A172 (cell line): Measurements from ENCODE around the gene EEFSEC. TPM values are rescaled to one million over a fixed set of nuclear protein-coding genes. Genes with fewer than 3 reads are reported as not detected.

Experiments
- DNase-seq: peaks from one replicate; pipeline ENCODE4 v3.0.0-alpha.2; 2015; ENCODE audit warnings: low spot score
- total RNA-seq: library from RNA; depleted of rRNA; stranded (reverse); fragments of >200 nt; shearing (Covaris generic); gene quantifications from 2 replicates; pipeline ENCODE4 v1.2.3, GENCODE V29; 2014

The EEFSEC gene
- total RNA-seq, 1 experiment from 2014 or later: 3.5 TPM

DNA sequence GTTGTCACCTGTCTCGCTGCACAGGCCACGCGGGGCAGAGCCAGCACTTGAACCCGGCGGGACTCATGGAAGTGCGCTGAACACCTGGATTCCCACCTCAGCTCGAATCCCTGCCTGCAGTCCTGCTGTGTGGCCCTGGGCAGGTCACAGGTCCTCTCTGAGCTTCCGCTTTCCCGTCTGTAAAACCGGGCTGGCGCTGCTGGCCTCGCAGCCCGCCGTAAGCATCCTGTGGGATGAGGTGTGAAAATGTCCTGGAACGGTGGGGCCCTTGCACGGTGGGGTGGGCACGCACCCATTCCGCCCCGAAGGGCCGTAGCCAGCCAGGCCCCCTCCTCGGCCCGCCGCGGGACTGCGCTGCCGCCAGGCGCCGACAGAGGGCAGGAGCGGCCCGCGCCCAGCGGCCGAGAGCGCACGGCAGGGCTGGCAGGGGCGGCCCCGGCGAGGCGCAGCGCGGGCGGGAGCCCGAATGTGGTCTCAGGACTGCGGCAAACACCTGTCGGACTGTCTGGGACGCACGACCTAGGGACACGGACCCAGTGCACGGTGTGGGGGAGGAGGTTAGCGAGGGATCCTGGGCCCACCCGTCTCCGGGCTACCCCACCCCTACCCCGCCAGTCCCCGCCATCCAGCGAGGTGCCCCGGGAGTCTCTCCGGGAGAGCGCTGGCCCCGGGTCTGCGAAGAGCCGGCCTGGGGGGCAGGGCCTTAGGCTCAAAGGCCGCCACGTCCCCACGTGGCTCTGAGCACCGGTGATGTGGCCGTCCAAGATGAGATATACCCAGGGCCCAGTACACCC is 273.0 kb downstream of the EEFSEC start:
- DNase-seq: no peak

DNA sequence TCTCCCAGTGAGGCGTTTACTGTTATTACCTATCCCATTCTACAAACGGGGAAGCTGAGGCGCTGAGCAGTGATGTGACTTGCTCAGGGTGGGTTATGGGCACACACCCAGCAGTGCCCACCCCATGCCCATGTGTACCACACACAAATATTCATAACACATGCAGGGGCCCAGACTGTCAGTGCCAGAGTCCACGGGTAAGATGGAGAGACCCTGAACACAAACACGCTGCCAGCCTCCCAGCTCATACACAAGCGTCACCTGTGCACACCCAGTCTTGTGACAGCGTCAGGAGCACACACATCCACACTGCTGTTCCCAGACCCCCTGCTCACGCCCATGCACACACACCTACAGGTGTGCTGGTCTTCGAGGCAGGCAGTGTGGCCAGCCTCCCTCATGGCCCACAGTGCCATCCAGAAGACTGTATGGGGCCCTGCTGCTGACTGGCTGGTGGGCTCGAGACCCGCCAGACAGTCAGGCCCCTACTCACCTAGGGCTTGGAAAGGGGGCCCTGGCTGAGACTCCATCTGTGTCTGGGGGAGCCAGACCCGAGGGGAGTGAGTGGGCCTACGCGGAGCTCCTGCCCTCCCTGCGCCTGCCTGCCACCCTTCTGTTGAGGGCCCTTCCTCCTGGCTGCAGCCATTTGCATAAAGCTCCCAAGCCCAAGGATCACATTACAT is 274.0 kb downstream of the EEFSEC start:
- no peak for DNase-seq

DNA sequence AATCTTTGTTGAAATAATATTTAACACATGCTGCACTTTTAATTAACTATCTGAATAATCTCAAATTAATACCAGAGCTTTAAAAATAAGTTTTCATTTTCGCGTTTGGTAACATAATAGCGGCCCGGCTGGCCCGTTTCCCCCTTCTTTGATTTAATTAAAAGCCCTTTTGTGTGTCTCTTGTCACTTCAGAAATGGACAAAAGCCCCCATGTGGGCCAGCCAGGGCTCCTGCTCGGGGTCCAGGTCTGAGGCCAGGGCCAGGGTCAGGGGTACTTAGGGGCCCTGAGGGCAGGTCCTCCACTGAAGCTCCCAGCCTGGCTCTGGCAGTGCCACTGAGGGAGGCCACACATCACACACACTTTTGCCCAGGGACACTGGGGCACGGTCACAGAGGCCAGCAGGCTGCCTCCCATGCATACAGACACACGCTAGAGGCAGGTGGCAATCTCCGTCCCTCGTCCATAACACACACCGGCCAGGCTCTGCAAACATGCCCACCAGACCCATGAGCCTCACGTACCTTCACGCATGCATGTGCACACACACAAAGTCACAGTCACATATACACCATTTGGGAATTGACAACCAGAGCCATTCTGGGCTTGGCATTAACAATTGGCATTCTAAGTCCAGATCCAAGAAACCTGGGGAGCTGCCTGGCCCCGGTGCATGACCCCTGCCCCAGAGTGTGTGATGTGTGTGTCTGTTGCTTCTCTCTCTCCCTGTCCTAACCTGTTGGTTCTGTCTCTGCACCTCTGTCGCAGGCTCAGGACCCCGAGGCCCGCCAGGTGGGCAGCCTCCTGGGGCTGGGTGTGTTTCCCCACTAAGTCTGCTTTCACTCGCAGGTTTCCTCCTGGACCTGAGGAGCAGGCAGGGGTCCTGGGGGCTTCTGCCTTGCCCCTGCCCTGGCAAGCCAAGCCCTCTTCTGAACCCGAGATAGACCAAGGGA is 274.9 kb downstream of the EEFSEC start:
- DNase-seq: no peak

DNA sequence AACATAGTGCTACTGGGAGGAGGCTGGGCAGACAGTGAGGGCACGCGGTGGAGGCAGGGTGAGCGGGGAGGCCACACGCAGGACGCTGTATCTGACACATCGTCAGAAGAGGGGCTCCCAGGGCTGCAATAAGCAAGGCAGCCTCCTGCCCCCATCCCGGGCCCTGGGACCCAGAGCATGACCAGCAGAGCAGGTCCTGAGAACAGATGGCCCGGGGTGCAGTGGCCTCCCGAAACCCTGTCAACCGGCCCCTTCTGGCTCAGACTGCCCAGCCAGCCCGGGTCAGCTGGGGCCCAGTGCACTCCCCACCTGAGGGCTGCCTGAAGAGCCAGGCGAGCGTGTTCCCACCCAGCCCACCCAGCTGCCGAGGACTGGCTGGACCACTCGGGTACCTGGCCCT is 276.0 kb downstream of the EEFSEC start:
- DNase-seq: no peak

DNA sequence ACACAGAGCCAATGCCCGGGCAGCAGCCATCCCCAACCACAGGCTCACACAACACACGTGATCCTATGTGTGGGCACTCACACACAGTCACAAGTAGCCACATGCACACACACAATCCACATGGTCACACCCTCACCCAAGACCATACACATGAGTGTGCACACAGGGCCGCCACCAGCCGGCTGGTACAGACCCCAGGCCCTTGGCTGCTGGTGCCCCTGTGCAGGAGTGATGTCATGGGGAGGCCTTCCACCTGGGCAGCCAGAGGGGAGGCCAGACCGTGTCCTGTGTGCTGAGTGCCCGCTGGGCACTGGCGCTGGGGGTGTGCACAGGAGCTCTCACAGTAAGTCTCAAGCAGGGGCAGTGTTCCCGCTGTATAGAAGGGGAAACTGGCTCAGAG is 276.5 kb downstream of the EEFSEC start:
- DNase-seq: no peak

DNA sequence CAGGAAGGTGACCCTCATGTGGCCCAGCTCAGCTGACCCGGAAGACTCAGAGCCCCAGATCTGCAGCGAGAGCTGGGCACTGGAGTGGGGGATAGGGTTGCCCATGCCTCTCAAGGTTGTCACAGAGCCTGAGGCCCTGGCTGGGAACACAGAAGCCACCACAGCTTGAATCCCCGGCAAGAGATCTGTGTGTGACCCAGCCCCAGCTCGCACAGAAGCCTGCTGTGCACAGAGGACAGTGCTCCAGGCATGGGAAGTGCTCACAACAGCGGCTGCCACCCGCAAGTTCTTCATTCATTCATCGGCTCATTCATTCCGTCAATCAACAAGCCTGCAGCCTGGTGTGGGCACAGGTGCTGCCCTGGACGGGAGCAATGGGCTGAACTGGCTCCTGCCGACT is 277.0 kb downstream of the EEFSEC start:
- no peak for DNase-seq

DNA sequence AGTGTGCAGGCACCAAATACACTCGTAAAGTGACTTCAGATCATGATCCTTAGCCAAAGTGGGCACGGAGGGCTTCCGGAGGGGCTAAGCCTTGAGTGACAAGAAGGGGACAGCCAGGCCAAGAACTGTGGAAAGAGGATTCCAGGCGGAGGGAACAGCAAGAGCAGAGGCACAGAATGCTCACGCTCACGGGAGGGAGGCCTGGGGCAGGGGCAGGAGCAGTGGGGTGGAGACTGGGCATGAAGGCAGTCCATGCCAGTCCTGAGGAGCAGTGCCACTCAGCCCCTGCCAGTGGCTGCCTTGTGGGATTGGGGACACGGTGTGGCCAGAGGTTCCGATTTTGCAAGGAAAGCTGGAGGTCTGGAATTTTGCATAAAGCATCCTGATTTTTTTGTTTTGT is 277.4 kb downstream of the EEFSEC start:
- DNase-seq: no peak

DNA sequence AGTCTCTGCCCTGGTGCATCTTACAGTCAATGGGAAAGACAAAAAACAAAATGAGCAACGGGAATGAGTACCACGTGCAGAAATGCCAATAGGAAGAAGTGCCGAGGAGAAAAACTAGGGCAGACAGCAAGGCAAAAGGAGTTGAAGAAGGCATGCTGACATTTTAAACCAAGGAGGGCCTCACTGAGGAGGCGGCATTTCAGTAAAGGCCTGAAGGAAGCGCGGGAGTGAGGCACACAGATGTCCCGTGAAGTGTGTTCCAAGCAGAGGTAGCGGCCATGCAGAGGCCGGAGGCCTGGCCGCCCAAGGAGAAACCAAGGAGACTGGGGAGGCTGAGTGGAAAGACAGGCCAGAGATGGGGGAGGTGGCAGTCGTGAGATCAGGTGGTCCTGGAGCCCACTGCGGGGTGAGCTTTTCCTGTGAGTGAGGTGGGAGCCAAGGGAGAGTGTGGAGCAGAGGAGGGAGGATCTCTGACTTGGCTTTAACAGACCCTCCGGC is 278.6 kb downstream of the EEFSEC start:
- no peak for DNase-seq

DNA sequence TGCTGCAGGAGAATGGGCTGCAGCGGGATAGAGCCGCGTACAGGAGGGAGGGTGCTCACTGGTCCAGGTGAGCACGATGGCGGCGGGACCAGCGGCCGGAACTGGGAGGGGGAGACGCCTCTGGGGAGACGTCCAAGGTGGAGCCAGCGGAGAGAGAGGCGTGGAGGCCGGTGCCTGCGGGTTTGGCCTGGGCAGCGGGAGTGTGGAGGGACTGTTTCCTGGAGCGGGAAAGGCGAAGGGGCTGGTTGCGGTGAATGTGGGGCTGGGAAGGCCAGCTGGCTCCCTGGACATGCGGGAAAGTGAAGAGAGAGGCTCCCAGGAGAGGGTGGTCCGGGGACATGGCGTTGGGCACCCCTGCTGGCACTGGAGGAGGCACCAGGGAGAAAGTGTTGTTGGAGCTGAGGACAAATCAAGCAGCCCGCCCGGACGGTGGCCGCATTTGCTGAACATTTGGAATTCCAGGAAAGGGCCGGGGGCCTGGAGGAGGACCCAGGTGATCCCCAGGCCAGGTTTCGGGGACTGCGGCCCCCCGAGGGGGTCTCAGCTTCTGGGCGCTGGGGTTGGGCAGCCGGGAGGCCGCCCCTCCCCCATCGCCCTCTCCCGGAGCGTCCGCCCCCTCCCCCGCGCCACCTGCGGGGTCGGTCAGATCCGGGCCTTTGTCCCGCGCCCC is 279.2 kb downstream of the EEFSEC start:
- no peak for DNase-seq

DNA sequence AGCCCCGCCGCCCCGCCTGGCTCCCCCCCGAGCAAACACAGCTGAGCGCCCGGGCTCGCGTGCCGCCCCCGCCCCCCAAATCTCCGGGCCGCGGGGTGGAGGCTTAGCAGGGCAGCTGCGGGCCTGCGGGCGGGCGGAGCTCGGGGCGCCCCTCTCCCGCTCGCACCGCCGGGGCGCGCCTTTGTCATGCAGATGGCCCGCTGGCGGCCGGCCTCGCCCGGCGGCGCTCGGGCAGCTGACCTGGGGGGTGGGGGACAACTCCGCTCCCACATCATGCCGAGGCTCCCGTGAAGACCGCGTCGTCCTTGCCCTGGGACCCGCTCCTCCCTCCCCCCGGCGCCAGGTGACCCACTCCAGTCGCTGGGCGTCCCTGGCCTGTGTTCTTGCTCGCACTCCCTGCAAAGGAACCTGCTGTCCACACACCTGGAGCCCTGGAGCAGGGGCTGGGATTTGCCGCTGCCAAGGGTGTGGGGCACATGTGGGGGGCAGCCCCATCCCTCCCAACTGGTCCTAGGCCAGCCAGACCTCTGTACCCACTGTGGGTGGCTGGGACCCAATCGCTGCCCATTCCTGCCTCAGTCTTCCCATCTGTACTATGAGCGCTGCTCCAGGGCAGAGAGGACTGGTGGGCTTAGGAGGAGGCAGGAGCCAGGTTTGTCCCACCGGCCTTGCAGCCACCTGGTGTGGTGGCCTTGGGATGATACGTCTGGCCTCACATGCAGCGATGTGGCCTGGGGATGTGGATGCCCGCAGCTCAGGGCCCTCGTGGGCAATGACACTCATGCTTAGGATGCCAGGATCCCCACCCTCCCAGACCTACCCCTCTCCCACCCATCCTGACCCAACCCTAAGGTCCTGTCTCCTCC is 279.9 kb downstream of the EEFSEC start:
- no peak for DNase-seq

DNA sequence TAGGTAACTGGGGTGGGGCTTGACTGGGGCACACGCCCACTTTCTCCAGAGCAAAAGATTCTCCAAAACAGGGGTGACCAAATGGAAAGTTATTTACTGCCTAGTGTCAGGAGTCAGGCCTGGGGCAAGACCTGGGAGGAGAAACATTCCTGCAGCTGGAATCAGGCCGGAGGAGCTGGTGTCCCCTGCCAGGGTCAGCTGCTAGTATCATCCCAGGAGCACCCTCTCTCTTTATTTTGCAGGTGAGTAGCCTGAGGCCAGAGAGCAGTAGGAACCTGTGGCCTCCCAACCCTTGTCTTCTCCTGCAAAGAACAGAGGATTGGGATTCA is 280.5 kb downstream of the EEFSEC start:
- DNase-seq: no peak

DNA sequence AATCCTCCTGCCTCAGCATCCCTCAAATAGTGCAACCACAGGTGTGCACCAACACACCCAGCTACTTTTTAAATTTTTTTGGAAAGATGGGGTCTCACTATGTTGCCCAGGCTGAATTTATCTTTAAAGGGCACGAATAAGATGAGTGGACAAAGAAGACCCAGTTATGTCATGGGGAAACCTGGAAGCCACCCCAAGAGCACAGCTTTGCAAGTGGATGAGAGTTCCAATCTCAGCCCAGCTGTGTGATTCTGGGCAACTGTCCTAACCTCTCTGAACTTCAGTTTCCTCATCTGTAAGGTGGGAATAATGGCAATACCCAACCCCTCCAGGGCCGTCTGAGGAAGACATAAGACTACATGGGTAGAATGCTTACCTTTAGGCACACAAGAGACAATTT is 281.2 kb downstream of the EEFSEC start:
- no peak for DNase-seq

DNA sequence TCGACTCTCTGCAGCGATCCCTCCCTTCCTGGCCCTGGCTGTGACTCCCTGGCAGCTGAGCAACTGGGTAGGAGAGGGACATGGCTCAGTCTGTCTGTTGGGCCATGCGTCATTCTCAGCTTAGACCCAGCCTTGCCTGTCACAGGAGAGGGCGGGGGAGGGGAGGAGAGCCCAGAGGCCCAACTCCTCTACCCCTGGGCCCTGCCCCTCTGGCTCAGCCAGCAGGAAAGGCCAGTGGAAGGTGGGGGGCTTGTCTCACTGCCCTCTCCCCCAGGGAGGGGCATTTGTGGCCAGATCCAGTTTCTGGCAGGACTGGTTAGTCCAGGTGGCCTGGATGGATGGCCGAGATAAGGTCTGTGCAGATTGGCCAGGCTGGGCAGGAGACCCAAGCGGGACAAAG is 281.8 kb downstream of the EEFSEC start:
- no peak for DNase-seq

DNA sequence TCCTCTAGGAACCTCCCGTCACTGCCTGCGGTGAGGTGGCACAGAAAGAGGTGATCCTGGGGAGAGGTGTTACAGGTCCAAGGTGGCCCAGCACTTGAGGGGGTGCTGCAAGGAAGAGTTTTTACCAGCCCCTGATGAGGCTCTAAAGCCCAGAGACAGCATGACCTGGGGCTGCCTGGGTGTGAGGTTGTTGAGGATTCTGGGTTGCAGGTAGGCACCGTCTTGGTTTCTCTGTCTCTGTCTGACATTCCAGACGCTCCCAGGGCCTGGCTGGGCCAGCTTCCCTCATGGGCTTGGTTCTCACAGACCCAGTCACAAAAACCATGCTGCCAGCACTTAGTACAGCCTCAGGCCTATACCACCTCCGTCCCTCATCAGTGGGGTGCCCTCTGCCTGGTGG is 282.3 kb downstream of the EEFSEC start:
- no peak for DNase-seq

DNA sequence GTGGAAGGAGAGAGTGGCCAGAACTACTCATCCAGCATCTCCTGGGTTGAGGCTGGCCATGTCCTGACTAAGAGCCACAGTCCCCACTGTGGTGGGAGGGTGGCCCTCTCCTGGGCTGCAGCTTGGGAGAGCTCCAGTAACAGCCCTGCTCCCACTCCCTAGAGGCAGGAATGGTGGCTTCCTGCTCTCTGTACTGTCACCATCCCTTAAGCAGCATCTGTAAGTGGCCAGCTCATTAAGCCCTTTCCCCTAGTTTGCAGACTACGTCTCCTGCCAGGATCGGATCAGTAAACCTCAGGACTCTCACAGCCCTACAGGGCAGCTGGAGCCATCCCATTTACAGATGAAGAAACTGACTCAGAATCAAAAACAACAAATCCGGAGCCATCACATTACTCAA is 282.9 kb downstream of the EEFSEC start:
- DNase-seq: no peak

DNA sequence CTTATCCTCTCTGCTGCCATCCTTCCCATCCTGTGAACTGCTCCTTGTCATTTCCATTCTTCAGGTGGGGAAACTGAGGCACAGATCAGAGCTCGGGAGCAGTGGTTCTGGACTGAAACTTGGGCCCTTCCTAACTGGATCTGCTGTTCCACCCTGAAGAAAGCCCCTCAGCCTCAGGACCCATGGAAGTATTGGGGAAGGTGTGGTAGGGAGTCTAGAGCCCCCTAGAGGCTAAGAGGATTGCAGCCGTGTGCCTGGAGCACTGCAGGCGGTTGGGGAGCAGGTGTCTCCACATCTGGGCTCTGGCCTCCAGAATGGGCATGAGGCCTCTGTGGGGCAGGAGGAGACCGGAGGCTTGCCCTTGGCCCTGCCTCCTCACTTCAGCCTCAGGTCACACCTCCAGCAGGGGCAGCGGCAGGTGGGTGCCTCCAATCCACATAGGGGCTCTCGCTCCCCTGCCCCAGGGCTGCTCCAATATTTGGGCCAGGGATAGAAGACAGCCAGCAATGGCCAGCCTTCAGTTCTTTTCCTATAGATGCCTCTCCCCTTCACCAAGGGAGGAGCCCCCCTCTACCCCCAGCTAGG is 285.3 kb downstream of the EEFSEC start:
- no peak for DNase-seq

DNA sequence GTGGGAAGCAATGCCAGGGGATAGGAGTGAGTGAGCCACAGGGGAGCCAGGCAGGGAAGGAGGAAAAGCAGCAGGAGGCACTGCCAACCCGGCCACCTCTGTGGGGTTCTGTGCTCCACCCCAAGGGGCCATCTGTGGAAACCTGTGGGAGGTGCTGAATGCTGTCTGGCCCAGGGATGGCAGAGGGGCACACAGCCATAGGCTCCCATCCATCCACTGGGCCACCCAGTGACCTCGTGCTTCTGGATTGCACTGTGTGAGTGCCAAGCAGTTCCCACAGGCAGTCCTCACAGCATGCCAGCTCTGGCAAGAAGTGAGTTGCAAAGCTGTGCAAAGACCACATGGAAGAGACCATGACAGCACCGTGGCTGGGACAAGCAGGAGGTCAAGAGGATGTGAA is 285.9 kb downstream of the EEFSEC start:
- peak; percentile 32 for DNase-seq

DNA sequence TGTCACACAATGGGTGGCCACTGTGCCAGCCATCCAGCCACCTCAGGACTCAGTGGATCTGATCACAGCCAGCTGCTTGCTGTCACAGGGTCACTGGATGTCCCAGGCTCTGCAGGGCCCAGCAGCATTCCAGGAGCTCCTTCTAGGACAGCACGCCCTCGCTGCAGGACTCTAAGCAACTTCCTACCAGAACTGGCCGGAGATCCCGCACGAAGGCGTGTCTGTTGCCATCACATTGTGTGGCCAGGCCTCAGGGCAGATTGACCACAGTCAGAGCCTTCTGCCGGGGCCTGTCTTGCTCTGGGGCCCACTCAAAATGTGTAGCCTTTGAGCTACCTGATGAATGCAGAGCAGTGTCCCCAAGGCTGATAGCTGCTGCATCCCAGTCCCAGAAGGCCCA is 288.8 kb downstream of the EEFSEC start:
- no peak for DNase-seq

DNA sequence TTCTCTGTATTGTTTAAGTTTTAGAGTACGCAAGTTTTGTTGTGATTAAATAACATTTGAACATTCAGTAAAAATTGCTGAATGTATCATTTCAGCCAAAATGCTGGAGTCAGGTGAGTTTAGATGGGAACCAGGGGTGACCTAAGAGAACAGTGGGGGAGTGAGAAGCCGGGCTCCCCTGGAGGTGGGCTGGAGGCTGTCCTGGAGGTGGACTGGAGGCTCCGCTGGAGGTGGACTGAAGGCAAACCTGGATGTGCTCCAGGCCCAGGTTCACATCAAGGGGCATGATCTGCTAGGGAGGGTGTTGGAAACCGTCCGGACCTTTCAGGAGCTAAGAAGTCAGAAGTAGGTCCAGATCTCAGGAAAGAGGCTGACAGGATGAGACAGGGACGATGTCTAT is 289.7 kb downstream of the EEFSEC start:
- no peak for DNase-seq

DNA sequence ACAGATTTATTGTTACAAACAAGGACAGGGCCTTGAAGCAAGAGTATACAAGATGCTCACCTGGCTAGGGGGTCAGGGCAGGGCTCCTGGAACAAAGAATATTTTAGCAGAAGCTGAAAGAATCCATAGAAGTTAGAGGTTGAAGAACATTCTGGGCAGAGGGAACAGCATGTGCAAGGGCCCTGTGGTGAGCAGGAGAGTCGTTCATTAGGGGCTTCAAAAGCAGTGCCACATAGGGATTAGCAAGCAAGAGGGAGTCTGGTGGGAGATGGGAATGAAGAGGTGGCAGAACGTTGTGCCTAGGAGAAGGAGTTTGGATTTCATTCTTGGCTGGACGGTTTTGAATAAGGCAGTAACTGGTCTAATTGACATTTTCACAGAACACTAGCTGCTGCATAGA is 290.5 kb downstream of the EEFSEC start:
- no peak for DNase-seq
